Neuronal stem cell (in vitro differentiated cells): ENCODE data around the gene ANK2.

Source experiments
- DNase-seq: peaks from one replicate; pipeline ENCODE4 v3.0.0-alpha.2; 2013; ENCODE audit warnings: low spot score
- H2AFZ ChIP-seq: one replicate; pipeline ENCODE4 v1.6.1; 2013; ENCODE audit warnings: mild to moderate bottlenecking, low read length, inconsistent platforms
- H2AK5ac ChIP-seq: 2 replicates; pipeline ENCODE4 v1.6.1; 2013; ENCODE audit warnings: low read depth, mild to moderate bottlenecking, inconsistent platforms, low read length, moderate library complexity, mixed read lengths
- H2BK120ac ChIP-seq: 2 replicates; pipeline ENCODE4 v1.6.1; 2013; ENCODE audit warnings: low read depth, mild to moderate bottlenecking, inconsistent platforms, low read length, moderate library complexity, mixed read lengths
- H2BK12ac ChIP-seq: one replicate; pipeline ENCODE4 v1.6.1; 2013; ENCODE audit warnings: low read length, inconsistent platforms
- H2BK15ac ChIP-seq: 2 replicates; pipeline ENCODE4 v1.6.1; 2013; ENCODE audit warnings: mild to moderate bottlenecking, low read length, inconsistent platforms, mixed read lengths
- H2BK5ac ChIP-seq: one replicate; pipeline ENCODE4 v1.6.1; 2013; ENCODE audit warnings: inconsistent platforms, mild to moderate bottlenecking, low read length, moderate library complexity
- H3K14ac ChIP-seq: one replicate; pipeline ENCODE4 v1.6.1; 2013; ENCODE audit warnings: low read length, inconsistent platforms
- H3K18ac ChIP-seq: 2 replicates; pipeline ENCODE4 v1.6.1; 2013; ENCODE audit warnings: low read length, inconsistent platforms
- H3K23ac ChIP-seq: 2 replicates; pipeline ENCODE4 v1.6.1; 2013; ENCODE audit warnings: low read depth, mild to moderate bottlenecking, mixed read lengths, low read length, inconsistent platforms; ENCODE audit not compliant: poor library complexity
- H3K27ac ChIP-seq: replicated peaks from 3 replicates; pipeline ENCODE4 v1.5.1; 2013; ENCODE audit warnings: low read length, inconsistent platforms
- H3K27me3 ChIP-seq, 3 experiments: 2 replicates each; pipeline ENCODE4 v1.6.1; 2013; ENCODE audit warnings: low read length in 3 of 3, mild to moderate bottlenecking in 2 of 3, inconsistent platforms in 1 of 3, low read depth in 1 of 3, mixed read lengths in 1 of 3, moderate library complexity in 1 of 3; ENCODE audit not compliant: control insufficient read depth in 3 of 3, insufficient read depth in 3 of 3
- H3K36me3 ChIP-seq, 2 donors: replicated peaks in 1 of 2; 2 replicates each; pipeline ENCODE4 v1.6.1; 2013; ENCODE audit warnings: low read length in 2 of 2; ENCODE audit not compliant: control insufficient read depth in 2 of 2, insufficient read depth in 2 of 2
- H3K4ac ChIP-seq: 2 replicates; pipeline ENCODE4 v1.6.1; 2013; ENCODE audit warnings: inconsistent platforms, mild to moderate bottlenecking, low read length, moderate library complexity
- H3K4me1 ChIP-seq, 2 donors: 1 replicate in 1 of 2; 2 replicates in 1 of 2; pipeline ENCODE4 v1.6.1; 2013; ENCODE audit warnings: low read length in 2 of 2, low read depth in 1 of 2; ENCODE audit not compliant: control insufficient read depth in 2 of 2, insufficient read depth in 1 of 2
- H3K4me2 ChIP-seq: one replicate; pipeline ENCODE4 v1.6.1; 2013; ENCODE audit warnings: mild to moderate bottlenecking, low read length, inconsistent platforms; ENCODE audit not compliant: insufficient read depth, poor library complexity, severe bottlenecking
- H3K4me3 ChIP-seq, 2 donors: 2 replicates each; pipeline ENCODE4 v1.5.1; 2013; ENCODE audit warnings: low read length in 2 of 2, mild to moderate bottlenecking in 2 of 2, inconsistent platforms in 1 of 2, moderate library complexity in 1 of 2
- H3K79me1 ChIP-seq: one replicate; pipeline ENCODE4 v1.6.1; 2013; ENCODE audit warnings: low read depth, mild to moderate bottlenecking, inconsistent platforms, low read length, moderate library complexity
- H3K9ac ChIP-seq: one replicate; pipeline ENCODE4 v1.6.1; 2013; ENCODE audit warnings: mild to moderate bottlenecking, low read depth, low read length, inconsistent platforms; ENCODE audit not compliant: poor library complexity
- H3K9me3 ChIP-seq, 2 donors: replicated peaks in 1 of 2; 2 replicates each; pipeline versions ENCODE3 to v1.6.1; 2013; ENCODE audit warnings: low read length in 2 of 2, mild to moderate bottlenecking in 2 of 2, inconsistent platforms in 1 of 2, low read depth in 1 of 2, mixed read lengths in 1 of 2, moderate library complexity in 1 of 2; ENCODE audit not compliant: control insufficient read depth in 2 of 2, insufficient read depth in 1 of 2
- H4K8ac ChIP-seq: one replicate; pipeline ENCODE4 v1.6.1; 2013; ENCODE audit warnings: low read depth, mild to moderate bottlenecking, inconsistent platforms, low read length, moderate library complexity
- H4K91ac ChIP-seq: one replicate; pipeline ENCODE4 v1.6.1; 2013; ENCODE audit warnings: low read length, low read depth, mild to moderate bottlenecking, inconsistent platforms; ENCODE audit not compliant: poor library complexity
- WGBS, 2 donors: extraction: QIAGEN DNeasy Blood & Tissue Kit; methylation state at CpG; one replicate each; pipeline ENCODE4 v1.1.7; 2013; ENCODE audit warnings: missing lambda C conversion rate in 2 of 2, mixed read lengths in 1 of 2; ENCODE audit not compliant: insufficient read length in 2 of 2, insufficient replicate concordance in 1 of 2; ENCODE audit errors: extremely low coverage in 2 of 2; 5-methylcytosine and 5-hydroxymethylcytosine counted together

Gene ANK2

GRCh38 chr4:113335746-113336145 lies 286.3 kb downstream of the ANK2 start:
- WGBS, 2 donors: no CpG with 5 or more reads among the region's 10 CpGs
- Histone ChIP-seq H4K91ac (no peak overlapping the region), H3K36me3 (peaks cover 0 to 3% of the 10 kb centered on the region in 2 donors)

DNA sequence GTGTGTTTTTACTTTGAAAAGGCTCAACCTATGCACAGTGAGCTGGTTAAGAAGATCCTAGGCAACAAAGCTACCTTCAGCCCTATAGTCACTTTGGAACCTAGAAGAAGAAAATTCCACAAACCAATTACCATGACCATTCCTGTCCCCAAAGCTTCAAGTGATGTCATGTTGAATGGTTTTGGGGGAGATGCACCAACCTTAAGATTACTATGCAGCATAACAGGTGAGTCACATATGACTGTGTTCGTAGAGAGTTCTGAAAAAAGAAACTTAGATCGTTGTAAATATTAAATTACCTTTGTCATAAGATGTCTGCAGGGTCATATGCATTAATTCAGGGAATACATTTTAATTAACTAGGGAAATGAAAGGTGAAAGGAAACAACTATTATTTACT lies 287.1 kb downstream of the ANK2 start:
- H3K36me3 ChIP-seq: peaks cover 0 to 3% of the 10 kb centered on the region in 2 donors
- H2BK5ac ChIP-seq: no peak overlapping the region

More at GRCh38 chr4:113335746-113336145, 286.3 kb downstream of the ANK2 start:
- H3K9me3 ChIP-seq: no peaks in the 10 kb centered on the region
- H2AK5ac ChIP-seq: no peak overlapping the region
- H3K27ac ChIP-seq: no peak overlapping the region
- no peak overlapping the region for H3K4me2 ChIP-seq
- no peak overlapping the region for H2BK12ac ChIP-seq
- H3K79me1 ChIP-seq: no peaks in the 10 kb centered on the region
- no peak for DNase-seq
- no peak overlapping the region for H2BK5ac ChIP-seq
- no peak overlapping the region for H2BK120ac ChIP-seq
- H2AFZ ChIP-seq: no peak overlapping the region
- peaks cover 2 to 3% of the 10 kb centered on the region in 2 donors for H3K4me1 ChIP-seq
- no peak overlapping the region for H3K4me3 ChIP-seq
- no peak overlapping the region for H3K18ac ChIP-seq
- H3K27me3 ChIP-seq: no peaks in the 10 kb centered on the region
- no peak overlapping the region for H3K23ac ChIP-seq
- no peak overlapping the region for H3K14ac ChIP-seq
- no peak overlapping the region for H2BK15ac ChIP-seq
- H4K8ac ChIP-seq: no peak overlapping the region
- no peak overlapping the region for H3K4ac ChIP-seq
- no peak overlapping the region for H3K9ac ChIP-seq

DNA sequence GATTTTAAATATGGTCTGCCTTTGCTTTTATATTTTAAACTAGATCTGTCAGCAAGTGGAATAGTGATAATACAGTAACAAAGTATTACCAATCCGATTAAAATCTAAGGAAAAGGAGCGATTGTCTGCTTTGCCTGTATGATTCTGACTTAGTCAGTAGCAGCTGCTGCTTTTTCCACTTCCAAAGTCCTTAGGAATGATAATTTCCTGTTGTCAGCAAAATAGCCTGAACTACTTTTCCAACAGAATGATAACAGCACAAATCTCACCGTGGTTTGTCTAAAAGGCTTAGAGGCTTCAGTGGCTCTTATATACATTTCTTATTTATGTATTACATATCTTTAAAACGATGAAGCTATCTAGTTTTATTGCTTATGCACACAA lies 290.0 kb downstream of the ANK2 start:
- Histone ChIP-seq H2AFZ (no peak overlapping the region), H3K27me3 (no peaks in the 10 kb centered on the region), H3K4me2 (no peak overlapping the region), H3K4me1 (no peaks in the 10 kb centered on the region), H3K4me3 (no peak overlapping the region), H2BK5ac (no peak overlapping the region), H3K23ac (no peak overlapping the region), H3K36me3 (peaks cover 4 to 8% of the 10 kb centered on the region in 2 donors), H3K9me3 (no peaks in the 10 kb centered on the region), H2BK120ac (no peak overlapping the region), H2BK12ac (no peak overlapping the region), H2BK15ac (no peak overlapping the region), H3K18ac (no peak overlapping the region), H2AK5ac (no peak overlapping the region), H4K8ac (no peak overlapping the region), H3K4ac (no peak overlapping the region), H4K91ac (no peak overlapping the region), H3K27ac (no peak overlapping the region), H3K79me1 (no peaks in the 10 kb centered on the region), H3K9ac (no peak overlapping the region), H3K14ac (no peak overlapping the region)
- no peak for DNase-seq
- no CpG with 5 or more reads among the region's 4 CpGs for WGBS, 2 donors

More for the DNA sequence above, 287.1 kb downstream of the ANK2 start:
- Histone ChIP-seq H3K79me1 (no peaks in the 10 kb centered on the region), H2AFZ (no peak overlapping the region), H3K14ac (no peak overlapping the region), H3K27me3 (no peaks in the 10 kb centered on the region), H2BK12ac (no peak overlapping the region), H3K4me3 (no peak overlapping the region), H3K4ac (no peak overlapping the region), H3K27ac (no peak overlapping the region), H3K23ac (no peak overlapping the region), H3K9ac (no peak overlapping the region), H2AK5ac (no peak overlapping the region), H3K18ac (no peak overlapping the region), H4K91ac (no peak overlapping the region), H2BK120ac (no peak overlapping the region), H3K9me3 (no peaks in the 10 kb centered on the region), H3K4me1 (peaks cover 2% of the 10 kb centered on the region in 2 donors), H3K4me2 (no peak overlapping the region), H2BK15ac (no peak overlapping the region), H4K8ac (no peak overlapping the region)
- WGBS, 2 donors: no CpG with 5 or more reads among the region's 2 CpGs
- DNase-seq: no peak

GRCh38 chr4:113344100-113344499 lies 294.6 kb downstream of the ANK2 start:
- Histone ChIP-seq H3K9ac (no peak overlapping the region), H3K4ac (no peak overlapping the region), H2AK5ac (no peak overlapping the region), H2BK5ac (no peak overlapping the region), H3K36me3 (peaks cover 2 to 15% of the 10 kb centered on the region in 2 donors), H3K79me1 (no peaks in the 10 kb centered on the region), H2BK15ac (no peak overlapping the region), H3K14ac (no peak overlapping the region), H3K23ac (no peak overlapping the region), H2AFZ (no peak overlapping the region), H4K91ac (no peak overlapping the region), H3K9me3 (no peaks in the 10 kb centered on the region), H4K8ac (no peak overlapping the region), H3K27ac (no peak overlapping the region), H3K27me3 (no peaks in the 10 kb centered on the region), H3K4me2 (no peak overlapping the region), H3K4me3 (no peak overlapping the region), H3K18ac (no peak overlapping the region), H2BK12ac (no peak overlapping the region), H2BK120ac (no peak overlapping the region), H3K4me1 (no peaks in the 10 kb centered on the region)
- DNase-seq: no peak
- no CpG with 5 or more reads among the region's 3 CpGs for WGBS, 2 donors
